DND-41 (cell line): ENCODE data around the gene SLC12A6.
A peak's percentile ranks its signal among the peaks of the same experiment; 100 is the strongest.

Experiments
- ATAC-seq: fragments of 200-7000 bp; cut with Tn5 transposase; 3 replicates; pipeline ENCODE4 v1.9.1; 2021; ENCODE audit warnings: low read depth; ENCODE audit not compliant: insufficient read depth
- DNase-seq: peaks from one replicate; pipeline ENCODE4 v3.0.0-alpha.2; 2020
- H2AFZ ChIP-seq: 2 replicates; pipeline ENCODE4 v1.6.0; 2012; ENCODE audit warnings: low read depth, low read length
- H3K27ac ChIP-seq: 2 replicates; pipeline ENCODE4 v1.5.1; 2012; ENCODE audit warnings: low read length, inconsistent platforms
- H3K27me3 ChIP-seq: fragments of 200-600 bp; sonication (generic); 2 replicates; pipeline ENCODE4 v1.6.0; 2012; ENCODE audit warnings: low read length, mild to moderate bottlenecking, inconsistent platforms; ENCODE audit not compliant: insufficient read depth, poor library complexity
- H3K36me3 ChIP-seq: 2 replicates; pipeline ENCODE4 v1.5.1; 2012; ENCODE audit warnings: low read length, inconsistent platforms; ENCODE audit not compliant: insufficient read depth
- H3K4me1 ChIP-seq: 2 replicates; pipeline ENCODE4 v1.5.1; 2012; ENCODE audit warnings: mild to moderate bottlenecking, low read length; ENCODE audit not compliant: insufficient read depth
- H3K4me2 ChIP-seq: 2 replicates; pipeline ENCODE4 v1.6.0; 2012; ENCODE audit warnings: mild to moderate bottlenecking, moderate library complexity, low read length, inconsistent platforms; ENCODE audit not compliant: insufficient read depth
- H3K4me3 ChIP-seq, 2 experiments: fragments of 200-600 bp in 1 of 2; shearing (Covaris generic) in 1 of 2; 2 replicates each; pipeline ENCODE4 v1.5.1; 2012 to 2016; ENCODE audit warnings: inconsistent platforms in 2 of 2, low read length in 2 of 2, mild to moderate bottlenecking in 2 of 2, low read depth in 1 of 2, moderate library complexity in 1 of 2
- H3K79me2 ChIP-seq: 2 replicates; pipeline ENCODE4 v1.6.0; 2012; ENCODE audit warnings: low read length, inconsistent platforms; ENCODE audit not compliant: insufficient read depth
- H3K9ac ChIP-seq: 2 replicates; pipeline ENCODE4 v1.6.0; 2012; ENCODE audit warnings: low read depth, mild to moderate bottlenecking, inconsistent platforms, low read length, moderate library complexity
- H3K9me3 ChIP-seq: 2 replicates; pipeline ENCODE4 v1.5.1; 2012; ENCODE audit warnings: low read length, moderate library complexity, mild to moderate bottlenecking, inconsistent platforms; ENCODE audit not compliant: insufficient read depth, severe bottlenecking
- H4K20me1 ChIP-seq: 2 replicates; pipeline ENCODE4 v1.6.0; 2012; ENCODE audit warnings: low read length; ENCODE audit not compliant: insufficient read depth
- CTCF ChIP-seq: IDR thresholded peaks from 2 replicates; pipeline ENCODE4 v1.5.1; 2012; ENCODE audit warnings: borderline replicate concordance, low read length, moderate library complexity, mild to moderate bottlenecking; ENCODE audit not compliant: poor library complexity, severe bottlenecking; ENCODE audit errors: extremely low read depth
- EZH2 ChIP-seq: IDR thresholded peaks from 3 replicates; pipeline ENCODE4 v1.6.1; 2012; ENCODE audit warnings: borderline replicate concordance, low read depth, mild to moderate bottlenecking, moderate library complexity, low read length, inconsistent platforms; ENCODE audit not compliant: severe bottlenecking

SLC12A6 gene

GRCh38 chr15:34323217-34323616 is 14.4 kb downstream of the SLC12A6 start:
- Histone ChIP-seq H3K9ac (no peak overlapping the region), H3K4me1 (peaks cover 5% of the 10 kb centered on the region), H3K4me3 (no peak overlapping the region), H3K27me3 (no peaks in the 10 kb centered on the region), H3K79me2 (no peaks in the 10 kb centered on the region), H3K4me2 (no peak overlapping the region), H3K9me3 (no peaks in the 10 kb centered on the region), H4K20me1 (no peaks in the 10 kb centered on the region), H2AFZ (no peak overlapping the region), H3K36me3 (no peaks in the 10 kb centered on the region), H3K27ac (no peak overlapping the region)
- no peak for TF ChIP-seq EZH2
- TF ChIP-seq CTCF: no peak
- DNase-seq (no peak), ATAC-seq (no peak)

- Histone ChIP-seq H3K27ac (peak overlapping the region; percentile 58), H3K79me2 (no peaks in the 10 kb centered on the region)
Measured at GRCh38 chr15:34318277-34319079, 19.1 kb downstream of the SLC12A6 start.

GRCh38 chr15:34314491-34315490 is 22.8 kb downstream of the SLC12A6 start:
- no peak overlapping the region for H3K9ac ChIP-seq
- TF ChIP-seq CTCF (no peak), EZH2 (no peak)
- ATAC-seq: no peak
- DNase-seq: no peak
- H3K36me3 ChIP-seq: no peaks in the 10 kb centered on the region; the same call in 1 of the 2 replicates
- no peak overlapping the region for H3K4me2 ChIP-seq
- no peaks in the 10 kb centered on the region for H4K20me1 ChIP-seq
- H3K9me3 ChIP-seq: no peaks in the 10 kb centered on the region
- no peak overlapping the region for H2AFZ ChIP-seq
- peaks cover 15% of the 10 kb centered on the region for H3K4me1 ChIP-seq
- no peak overlapping the region for H3K4me3 ChIP-seq
- H3K79me2 ChIP-seq: no peaks in the 10 kb centered on the region
- no peak overlapping the region for H3K27ac ChIP-seq
- no peaks in the 10 kb centered on the region for H3K27me3 ChIP-seq

More at GRCh38 chr15:34318277-34319079, 19.1 kb downstream of the SLC12A6 start:
- Histone ChIP-seq H2AFZ (peak overlapping the region; percentile 78), H3K4me3 (peak overlapping the region; percentile 24 to 67), H3K4me1 (peaks cover 15% of the 10 kb centered on the region), H4K20me1 (no peaks in the 10 kb centered on the region), H3K36me3 (no peaks in the 10 kb centered on the region), H3K9ac (peak overlapping the region; percentile 53), H3K27me3 (no peaks in the 10 kb centered on the region), H3K4me2 (peak overlapping the region; percentile 68), H3K9me3 (no peaks in the 10 kb centered on the region)
- DNase-seq (peak; percentile 13), ATAC-seq (peak; percentile 85)
- no peak for TF ChIP-seq EZH2
- no peak for TF ChIP-seq CTCF
